ENCODE measurements around the gene CCSER1.
"Not testable (repeated sequence)": the region's sequence is repeated elsewhere in the genome, so short reads cannot be mapped to it uniquely, and the experiment has no call there.

The CCSER1 gene

GRCh38 chr4:90449626-90450025, 322.4 kb downstream of the CCSER1 start:
- no peak for TF ChIP-seq CTCF (IDR thresholded peaks at IDR 0.05; ENCODE audit: extremely low read depth, missing control alignments)

GRCh38 chr4:90456891-90457290, 329.7 kb downstream of the CCSER1 start:
- TF ChIP-seq CTCF (IDR thresholded peaks at IDR 0.05; ENCODE audit: extremely low read depth, missing control alignments) = no peak
- no peak for DNase-seq (ENCODE audit: low spot score)

More at GRCh38 chr4:90449626-90450025, 322.4 kb downstream of the CCSER1 start:
- no peak for DNase-seq (ENCODE audit: low spot score)

DNA sequence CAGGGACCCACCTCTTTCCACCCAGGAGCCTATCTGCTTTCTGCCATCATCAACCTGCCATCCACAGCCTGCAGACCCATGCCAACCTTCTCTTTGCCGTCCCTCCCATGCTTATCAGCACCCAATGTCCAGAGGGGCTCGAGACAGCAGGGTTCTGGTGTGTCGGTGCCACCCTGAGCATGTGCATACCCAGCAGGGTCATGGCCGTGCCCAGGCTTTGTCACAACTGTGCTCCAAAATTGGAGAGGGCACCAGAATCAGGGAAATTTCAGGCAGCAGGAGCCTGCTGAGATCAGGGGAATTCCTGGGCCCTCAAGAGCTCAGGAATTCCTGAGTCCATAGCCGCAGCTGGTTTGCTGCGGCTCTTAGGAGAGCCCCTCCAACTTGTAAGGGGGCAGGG, 330.6 kb downstream of the CCSER1 start:
- no peak for TF ChIP-seq CTCF (IDR thresholded peaks at IDR 0.05; ENCODE audit: extremely low read depth, missing control alignments)
- DNase-seq (ENCODE audit: low spot score) = no peak

DNA sequence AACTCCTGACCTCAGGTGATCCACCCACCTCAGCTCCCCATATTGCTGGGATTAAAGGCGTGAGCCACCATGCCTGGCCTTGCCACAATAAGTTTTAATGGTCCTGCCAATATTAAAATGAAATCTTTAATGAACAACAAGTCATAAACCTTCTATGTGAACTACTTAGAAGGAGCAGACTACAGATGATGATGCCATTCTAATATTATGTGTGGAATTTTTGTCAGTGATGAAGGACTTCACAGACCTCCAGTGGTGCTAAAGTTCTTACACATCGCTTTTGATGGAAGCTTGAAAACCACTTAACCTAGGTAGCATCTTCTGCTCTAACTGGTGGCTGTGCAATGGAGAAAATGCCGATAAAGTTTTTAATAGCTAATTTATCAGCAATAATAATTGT, 331.4 kb downstream of the CCSER1 start:
- DNase-seq (ENCODE audit: low spot score) = no peak
- no peak for TF ChIP-seq CTCF (IDR thresholded peaks at IDR 0.05; ENCODE audit: extremely low read depth, missing control alignments)

DNA sequence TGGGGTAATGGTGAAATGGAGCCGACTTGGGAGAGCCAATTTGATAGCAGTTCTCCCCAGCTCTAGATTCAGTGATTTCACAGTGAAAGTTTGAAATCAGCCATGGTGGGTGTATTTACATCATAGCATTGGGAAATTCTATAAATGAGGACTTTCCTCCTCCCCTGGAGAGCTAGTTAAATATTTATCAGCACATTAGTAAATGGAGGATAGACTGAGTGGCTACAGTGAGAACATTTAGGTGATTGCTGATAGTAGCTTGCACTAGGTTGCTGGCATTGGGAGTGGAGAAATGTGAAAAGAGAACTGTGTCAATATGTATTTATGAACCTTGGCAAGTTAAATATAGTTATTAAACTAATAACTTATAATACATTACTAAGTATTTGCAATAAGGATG, 347.3 kb downstream of the CCSER1 start:
- no peak for TF ChIP-seq CTCF (IDR thresholded peaks at IDR 0.05; ENCODE audit: extremely low read depth, missing control alignments)
- no peak for DNase-seq (ENCODE audit: low spot score)

GRCh38 chr4:90476019-90476418, 348.8 kb downstream of the CCSER1 start:
- TF ChIP-seq CTCF (IDR thresholded peaks at IDR 0.05; ENCODE audit: extremely low read depth, missing control alignments) = no peak
- DNase-seq (ENCODE audit: low spot score) = no peak

GRCh38 chr4:90476586-90476985, 349.4 kb downstream of the CCSER1 start:
- TF ChIP-seq CTCF (IDR thresholded peaks at IDR 0.05; ENCODE audit: extremely low read depth, missing control alignments) = no peak
- DNase-seq (ENCODE audit: low spot score) = no peak

GRCh38 chr4:90484894-90485293, 357.7 kb downstream of the CCSER1 start:
- DNase-seq (ENCODE audit: low spot score) = not testable (repeated sequence)
